GM18507 (cell line): ENCODE measurements around the gene PTPRF.
"Not testable (repeated sequence)": the region's sequence is repeated elsewhere in the genome, so short reads cannot be mapped to it uniquely, and the experiment has no call there.

Experiments
- DNase-seq: peaks from one replicate; pipeline ENCODE4 v3.0.0; 2011; ENCODE audit warnings: low read depth; ENCODE audit not compliant: insufficient read length; ENCODE audit errors: extremely low spot score
- FAIRE-seq: peaks from 2 replicates; lab custom pipeline; 2011; peaks lifted over from hg19 to GRCh38; lab: Jason Lieb, UNC

The PTPRF gene

DNA sequence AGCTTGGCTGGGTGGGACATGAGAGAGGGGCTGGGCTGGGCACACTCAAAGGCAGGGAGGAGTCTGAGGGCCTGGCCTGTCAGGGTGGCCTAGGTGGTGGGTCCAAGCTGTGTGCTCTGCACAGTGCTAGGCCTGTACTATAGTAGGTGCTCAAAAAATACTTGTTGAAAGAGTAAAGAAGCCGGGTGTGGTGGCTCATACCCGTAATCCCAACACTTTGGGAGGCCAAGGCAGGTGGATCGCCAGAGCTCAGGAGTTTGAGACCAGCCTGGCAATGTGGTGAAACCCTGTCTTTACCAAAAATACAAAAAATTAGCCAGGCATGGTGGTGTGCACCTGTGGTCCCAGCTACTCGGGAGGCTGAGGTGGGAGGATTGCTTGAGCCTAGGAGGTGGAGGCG, 18.7 kb downstream of the PTPRF start:
- not testable (repeated sequence) for FAIRE-seq, DNase-seq

DNA sequence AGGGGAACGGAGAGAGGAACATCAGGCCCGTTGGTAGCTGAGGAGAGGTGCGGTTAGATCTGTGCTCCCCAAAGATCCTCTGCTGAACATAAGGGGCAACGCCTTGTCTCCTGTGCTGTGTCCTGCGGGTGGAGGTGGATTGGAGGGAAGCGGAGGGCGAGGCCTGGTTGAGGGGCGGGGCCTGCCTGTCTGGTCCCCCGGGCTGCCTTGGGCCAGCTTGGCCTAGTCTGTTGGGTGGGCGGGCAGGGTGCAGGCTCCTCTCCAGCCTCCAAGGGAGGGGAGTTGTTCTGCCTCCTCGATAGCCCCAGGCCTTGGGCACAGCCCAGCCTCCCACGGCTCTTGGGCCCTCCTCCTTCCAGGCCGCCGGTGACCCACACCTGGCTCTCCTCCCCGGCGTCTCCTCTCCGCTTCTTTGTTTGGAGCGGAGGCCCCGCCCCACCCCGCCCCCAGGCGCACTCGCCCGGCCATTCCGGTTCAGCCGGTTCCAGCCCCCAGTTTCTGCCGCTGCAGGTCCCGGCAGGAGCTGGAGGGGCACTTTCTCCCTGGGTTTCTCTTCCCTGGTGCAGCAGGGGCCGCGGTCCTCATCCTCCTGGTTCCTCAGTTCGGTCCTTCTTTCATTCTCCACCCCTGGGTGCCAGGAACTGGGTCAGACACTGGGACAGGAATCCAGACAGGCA, 19.4 kb downstream of the PTPRF start:
- FAIRE-seq = no peak
- no peak for DNase-seq

DNA sequence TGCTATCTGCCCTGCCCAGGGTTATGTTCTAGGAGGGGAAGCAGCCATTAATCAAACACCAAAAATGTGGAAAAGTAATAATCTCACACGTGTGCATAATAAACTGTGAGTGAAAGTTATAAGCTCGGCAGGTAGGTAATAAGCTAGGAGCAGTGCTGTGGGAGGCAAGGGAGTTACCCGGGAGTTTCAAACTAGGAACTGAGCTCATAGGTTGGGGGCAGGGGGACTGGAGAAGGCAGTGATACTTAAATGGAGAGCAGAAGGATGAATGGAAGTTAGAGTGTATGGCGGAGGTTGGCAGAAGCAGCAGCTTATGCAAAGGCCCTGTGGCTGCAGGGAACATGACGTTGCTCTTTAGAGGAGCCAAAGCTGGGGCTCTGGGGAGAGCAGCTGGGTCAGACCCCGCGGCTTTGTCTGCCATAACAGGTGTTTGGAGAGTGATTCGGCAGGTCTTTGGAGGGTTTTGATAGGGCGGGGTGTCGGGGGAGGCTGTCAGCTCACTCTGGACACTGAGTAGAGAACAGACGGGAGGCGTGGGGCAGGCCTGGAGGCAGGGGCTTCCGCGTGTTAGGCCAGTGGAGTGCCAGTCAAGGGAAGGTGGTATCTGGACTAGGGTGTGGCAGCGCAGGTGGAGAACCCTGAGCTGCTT, 20.0 kb downstream of the PTPRF start:
- DNase-seq = no peak
- FAIRE-seq = no peak

DNA sequence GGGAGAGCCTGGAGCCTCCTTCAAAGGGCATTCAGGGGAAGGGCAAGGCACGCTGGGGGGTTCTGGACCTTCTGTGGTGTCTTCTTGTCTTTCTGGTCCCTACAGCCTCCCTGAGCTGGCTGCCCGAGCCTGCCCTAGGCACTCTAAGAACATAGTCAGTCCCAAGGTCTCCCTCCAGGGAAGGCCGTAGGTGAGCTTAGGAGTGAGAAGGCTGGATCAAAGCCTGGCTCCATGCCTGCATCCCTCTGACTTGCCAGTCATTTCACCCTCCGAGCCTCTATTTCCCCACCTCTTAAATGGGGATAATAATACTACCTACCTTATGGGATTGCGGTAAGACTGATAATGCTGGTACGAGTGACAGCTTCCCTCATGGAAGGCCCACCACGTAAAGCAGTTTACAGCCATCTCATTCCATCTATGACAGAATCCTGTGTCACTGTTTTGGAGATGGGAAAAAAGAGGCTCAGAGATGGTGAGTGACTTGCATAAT, 20.8 kb downstream of the PTPRF start:
- no peak for FAIRE-seq

DNA sequence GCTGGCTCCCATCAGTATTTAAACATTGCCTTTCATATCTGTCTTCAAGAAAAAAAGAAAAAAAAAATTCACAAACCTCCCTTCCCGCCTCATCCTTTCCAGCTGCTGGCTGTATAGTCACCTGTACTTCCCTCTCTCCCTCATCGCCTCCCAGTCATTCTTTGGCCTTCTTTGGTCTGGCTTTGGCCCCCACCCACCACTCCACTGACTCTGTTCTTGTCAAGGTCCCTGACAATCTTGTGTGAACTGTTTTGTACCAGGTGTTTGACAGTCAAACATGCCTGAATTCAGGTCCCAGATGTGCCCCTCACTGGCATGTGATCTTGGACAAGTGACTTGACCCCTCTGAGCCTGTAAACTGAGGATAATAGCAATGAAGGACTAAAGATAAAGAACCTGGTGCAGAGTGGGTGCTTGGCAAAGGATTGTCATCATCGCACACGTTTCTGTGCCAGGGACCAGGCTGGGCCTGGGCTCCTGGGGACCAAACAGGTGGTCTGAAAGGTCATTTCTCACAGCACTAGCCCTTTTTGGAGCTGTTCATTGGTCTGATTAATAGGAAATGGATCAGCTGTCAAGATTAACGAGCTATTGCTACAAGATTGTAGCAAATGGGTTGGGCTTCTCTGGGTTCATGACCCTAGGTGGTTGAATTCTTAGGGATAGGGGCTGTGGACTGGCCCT, 21.5 kb downstream of the PTPRF start:
- DNase-seq (no peak), FAIRE-seq (no peak)

More for the DNA sequence above, 20.8 kb downstream of the PTPRF start:
- DNase-seq = no peak

DNA sequence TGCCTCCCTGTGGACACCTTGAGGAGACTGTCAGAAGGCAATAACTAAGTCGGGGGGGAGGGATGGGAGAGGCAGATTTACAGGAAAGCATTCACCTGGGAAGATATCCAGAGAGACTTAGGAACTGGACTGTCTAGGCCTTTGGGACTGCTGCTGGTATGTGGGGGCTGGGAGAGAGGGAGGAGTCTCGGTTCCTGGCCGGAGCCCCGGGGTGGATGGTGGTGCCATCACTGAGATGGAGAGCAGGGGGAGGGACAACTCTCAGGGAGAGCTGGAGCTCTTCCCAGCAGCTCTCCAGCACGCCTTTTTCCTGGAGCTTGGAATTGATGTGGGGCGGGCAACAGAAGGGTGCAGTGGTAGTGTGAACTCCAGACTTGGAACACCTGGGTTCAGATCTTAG, 22.1 kb downstream of the PTPRF start:
- DNase-seq (no peak), FAIRE-seq (no peak)

DNA sequence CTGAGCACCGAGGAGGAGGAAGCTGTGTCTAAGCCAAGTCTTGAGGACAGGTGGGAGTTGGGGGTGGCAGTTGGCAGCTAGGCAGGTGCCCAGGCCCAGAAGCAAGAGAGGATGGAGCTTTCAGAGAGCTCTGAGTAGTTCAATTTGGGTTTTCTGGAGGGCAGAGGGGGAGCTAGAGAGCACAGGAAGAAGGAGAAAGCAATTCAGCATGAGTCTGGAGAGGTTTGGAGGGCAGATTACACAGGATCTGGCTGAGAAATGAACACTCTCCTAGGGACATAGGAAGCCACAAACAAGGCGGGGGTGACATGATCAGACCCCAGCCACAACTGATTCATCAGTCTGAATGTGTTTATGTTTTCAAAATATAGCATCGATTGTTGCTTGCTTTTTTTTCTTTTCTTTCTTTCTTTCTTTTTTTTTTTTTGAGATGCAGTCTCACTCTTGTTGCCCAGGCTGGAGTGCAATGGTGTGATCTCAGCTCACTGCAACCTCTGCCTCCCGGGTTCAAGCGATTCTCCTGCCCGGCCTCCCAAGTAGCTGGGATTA, 23.8 kb downstream of the PTPRF start:
- DNase-seq = no peak
- peak; percentile 69 for FAIRE-seq

DNA sequence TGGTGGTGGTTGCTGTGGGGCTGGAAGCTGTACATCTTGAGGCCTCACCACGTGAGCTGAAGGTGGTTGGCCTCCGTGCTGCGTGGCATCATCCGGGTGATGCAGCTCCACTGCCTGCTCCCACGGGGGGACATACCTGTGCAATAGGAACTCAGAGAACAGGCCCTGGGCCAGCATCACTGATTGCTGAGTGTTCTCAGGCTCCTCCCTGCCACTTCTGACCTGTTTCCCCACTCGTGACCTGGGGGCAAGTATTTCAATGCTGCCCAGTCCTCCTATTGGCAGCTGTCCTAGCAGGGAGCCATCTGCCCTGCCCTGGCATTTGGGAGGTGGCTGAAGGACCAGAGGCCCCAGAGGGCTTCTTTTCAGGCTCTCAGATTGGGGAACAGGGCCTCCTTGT, 26.1 kb downstream of the PTPRF start:
- DNase-seq (no peak), FAIRE-seq (no peak)

DNA sequence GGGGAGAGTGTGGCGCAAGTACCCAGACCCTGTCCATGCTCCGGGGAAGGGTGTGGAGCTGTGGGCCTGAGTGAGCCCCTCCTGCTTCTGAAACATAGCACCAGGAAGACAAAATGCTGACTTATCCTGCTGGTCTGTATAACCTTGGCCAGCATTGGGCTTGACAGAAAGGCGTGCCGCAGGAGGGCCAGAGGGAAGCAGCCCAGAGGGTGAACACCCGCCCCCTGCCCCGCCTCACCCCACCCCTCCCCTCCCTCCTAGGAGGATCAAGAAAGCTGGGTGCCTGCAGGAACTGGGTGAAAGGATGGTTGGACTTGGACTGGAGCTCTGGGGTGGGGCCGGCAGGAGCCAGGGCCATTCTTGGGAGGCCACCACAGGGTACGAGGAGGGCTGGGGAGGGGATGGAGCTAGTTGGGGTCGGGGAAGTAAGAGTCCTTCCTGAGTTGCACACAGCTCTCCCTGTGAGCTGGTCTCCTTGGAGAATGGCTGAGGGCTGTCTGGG, 27.1 kb downstream of the PTPRF start:
- FAIRE-seq (no peak), DNase-seq (no peak)

DNA sequence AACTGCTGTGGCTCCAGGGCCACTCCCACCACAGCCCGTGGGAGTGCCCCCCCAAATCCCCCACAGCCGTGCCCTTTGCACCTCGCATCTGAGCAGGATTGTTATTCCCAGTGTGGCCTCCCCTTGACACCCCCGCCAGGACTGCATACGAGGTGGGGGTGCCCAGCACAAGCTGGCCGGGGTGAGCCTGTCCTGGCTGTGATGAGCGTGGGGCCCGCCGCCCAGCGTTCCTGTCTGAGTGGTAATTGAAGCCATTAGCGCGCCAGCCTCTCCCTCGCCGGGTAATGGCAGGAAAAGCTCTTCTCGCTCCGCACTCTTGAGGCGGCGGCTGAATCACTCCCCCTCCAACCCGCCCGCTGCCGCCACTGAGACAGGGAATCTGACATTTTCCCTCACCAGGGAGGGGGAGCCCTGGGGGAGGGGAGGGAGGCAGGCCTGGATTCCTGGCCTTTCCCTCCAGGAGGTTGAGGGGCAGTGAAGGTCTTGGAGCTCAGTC, 27.7 kb downstream of the PTPRF start:
- FAIRE-seq (no peak), DNase-seq (no peak)

DNA sequence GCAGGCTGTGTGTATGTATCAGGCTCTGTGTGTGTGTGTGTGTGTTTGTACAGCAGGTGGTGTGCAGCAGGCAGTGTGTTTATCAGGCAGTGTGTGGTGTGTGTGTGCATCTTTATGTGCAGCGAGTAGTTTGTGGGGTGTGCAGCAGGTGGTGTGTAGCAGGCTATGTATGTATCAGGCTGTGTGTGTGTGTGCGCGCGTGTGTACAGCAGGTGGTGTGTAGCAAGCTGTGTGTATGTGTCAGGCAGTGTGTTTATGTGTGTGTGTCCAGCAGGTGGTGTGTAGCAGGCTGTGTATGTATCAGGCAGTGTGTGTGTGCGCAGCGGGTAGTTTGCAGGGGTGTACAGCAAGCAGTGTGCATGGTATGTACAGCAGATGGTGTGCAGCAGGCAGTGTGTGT, 29.0 kb downstream of the PTPRF start:
- DNase-seq (no peak), FAIRE-seq (no peak)

DNA sequence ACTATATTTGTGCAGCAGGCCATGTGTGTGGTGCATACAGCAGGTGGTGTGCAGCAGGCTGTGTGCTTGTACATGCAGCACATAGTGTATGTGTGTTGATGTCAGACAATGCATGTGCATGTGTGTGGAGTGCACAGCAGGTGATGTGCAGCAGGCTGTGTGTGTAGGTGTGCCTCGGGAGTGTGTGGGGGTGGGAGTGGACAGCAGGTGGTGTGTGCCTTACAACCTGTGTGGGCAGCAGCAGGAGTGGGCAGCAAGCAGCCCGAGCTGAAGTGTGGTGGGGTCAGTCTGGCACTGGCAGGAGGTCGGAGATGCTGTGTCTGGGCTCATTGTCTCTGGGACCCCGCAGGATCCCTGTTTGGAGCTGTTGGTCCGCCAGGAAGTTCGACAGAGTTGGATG, 29.6 kb downstream of the PTPRF start:
- DNase-seq (no peak), FAIRE-seq (no peak)

DNA sequence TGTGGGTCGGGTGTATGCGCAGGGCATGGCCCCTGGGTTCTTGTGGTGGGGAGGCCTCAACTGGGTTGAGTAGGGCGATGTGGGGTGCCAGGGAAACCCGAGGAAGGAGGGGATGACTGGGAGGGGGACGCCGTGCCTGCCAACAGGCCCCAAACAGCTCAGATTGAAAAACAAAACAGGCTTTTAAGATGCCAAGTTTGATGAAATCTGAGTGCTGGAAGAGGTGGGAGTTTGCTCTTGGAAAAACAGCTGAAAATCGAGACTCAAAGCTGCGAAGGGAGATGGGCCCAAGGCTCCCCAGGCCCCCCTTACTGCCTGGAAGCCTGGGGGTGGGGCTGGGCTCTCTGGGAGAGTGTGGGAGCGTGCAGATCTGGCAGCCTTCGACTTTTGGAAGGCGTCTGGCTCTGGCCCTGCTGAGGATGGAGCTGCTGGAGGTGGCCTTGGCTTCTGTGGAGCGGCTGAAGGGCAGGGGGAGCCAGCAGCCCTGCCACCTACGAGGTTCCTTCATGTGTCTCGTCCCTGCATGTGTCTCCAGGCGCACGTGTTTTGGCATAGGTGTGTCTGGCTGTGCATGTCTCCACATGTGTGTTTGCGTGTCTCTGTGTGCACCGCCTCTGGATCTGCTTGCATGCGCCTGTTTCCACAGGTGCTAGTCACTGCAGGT, 33.3 kb downstream of the PTPRF start:
- no peak for DNase-seq
- FAIRE-seq = no peak

DNA sequence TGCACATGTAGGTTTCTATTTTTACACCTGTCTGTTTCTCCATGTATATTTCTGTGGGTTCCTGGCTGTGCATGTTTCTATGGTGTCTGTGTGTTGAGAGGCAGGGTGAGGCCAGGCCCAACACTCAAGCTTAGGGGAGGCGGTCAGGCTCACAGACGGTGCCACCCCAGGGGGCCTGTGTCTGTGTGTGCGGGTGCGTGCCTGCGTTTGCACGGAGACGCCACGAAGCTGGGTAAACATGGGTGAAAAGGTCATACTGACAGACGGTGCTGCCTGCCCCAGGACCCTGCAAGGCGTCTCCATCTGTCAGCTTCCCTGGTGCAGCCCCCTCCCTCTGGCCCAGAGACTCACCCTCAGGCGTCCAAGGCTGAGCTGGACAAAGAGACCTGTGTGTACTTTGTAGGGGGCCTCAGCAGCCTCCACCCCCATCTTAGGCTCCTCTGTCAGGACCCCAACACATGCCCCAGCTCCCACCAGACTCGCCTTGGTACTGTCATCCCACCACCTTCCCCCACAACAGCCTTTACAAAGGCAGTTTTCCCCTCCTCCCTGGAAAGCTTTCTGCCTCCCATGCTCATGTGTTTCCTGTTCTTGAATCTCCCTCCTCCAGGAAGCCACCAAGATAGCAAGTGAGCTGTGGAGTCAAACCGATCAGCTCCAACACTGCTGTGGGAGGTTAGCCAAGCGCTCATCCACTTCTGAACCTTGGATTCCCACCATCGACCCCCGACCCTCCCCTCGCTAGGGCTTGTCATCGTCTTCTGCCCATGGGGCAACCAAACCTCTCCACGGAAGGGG, 34.1 kb downstream of the PTPRF start:
- no peak for DNase-seq
- no peak for FAIRE-seq

DNA sequence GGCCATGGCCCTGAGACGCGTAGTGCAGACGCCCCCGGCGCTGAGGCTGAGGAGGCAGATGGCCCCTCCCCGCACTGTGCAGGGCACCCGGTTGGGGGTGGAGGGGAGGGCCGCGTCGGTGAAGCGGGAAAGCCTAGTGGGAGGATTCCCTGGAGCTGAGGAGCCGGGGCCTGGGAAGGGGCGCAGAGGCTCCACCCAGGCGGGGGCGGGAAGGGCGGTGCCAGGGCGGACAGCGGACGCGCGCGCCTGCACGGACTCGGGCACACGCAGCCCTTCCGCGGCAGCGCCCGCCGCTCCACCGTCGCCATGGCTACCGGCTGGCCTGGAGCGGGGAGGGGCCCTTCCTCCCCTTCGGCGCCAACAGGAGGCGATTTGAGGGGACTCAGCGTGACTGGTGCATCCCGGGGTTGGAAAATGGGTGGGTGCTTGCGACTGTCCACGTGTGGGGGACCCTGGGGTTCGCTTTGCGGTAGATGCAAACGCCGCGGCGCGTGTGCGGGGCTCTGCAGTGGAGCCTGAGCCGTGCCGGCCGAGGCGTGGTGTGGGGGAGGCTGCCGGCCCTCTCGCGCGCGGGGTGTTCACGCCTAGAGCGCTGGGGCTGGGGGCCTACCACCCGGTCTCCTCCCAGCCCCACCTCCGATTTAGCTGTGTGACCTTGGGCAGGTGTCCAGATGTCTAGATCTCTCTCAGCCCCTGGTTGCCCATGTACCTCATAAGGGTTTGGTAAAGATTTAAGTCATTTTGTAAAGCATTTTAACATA, 35.1 kb downstream of the PTPRF start:
- FAIRE-seq = no peak

DNA sequence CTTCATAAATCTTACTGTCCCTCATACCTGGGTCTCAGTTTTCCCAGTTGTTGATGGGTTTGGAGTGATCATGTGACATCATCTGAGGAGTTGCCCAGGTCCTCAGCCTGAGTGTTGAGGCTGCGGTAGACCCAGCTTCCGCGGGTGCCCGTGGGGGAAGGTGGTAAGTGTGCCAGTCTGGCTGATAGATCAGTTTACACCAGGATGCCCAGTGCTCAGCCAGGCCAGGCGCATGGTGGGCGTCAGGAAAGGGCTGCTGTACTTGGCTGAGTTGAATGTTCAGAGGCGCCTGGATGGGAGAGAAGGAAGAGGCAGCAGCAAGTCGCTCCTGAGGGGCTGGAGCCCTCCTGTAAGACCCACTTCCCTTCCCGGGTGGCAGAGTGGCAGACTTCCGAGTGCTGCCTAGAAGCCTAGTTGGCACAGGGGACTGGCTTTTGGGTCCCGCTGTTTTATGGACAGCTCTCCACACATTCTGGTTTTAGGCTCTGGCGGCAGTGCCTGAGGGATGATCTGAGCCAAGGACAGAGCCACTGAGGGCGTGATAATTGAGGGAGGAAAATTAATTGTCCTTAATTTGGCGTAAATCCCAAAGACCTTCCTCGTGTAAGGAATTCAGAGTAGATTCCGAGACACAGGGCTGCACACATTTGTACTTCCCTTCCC, 35.8 kb downstream of the PTPRF start:
- no peak for FAIRE-seq
- DNase-seq = no peak

More for the DNA sequence above, 35.1 kb downstream of the PTPRF start:
- peak; percentile 29 for DNase-seq

DNA sequence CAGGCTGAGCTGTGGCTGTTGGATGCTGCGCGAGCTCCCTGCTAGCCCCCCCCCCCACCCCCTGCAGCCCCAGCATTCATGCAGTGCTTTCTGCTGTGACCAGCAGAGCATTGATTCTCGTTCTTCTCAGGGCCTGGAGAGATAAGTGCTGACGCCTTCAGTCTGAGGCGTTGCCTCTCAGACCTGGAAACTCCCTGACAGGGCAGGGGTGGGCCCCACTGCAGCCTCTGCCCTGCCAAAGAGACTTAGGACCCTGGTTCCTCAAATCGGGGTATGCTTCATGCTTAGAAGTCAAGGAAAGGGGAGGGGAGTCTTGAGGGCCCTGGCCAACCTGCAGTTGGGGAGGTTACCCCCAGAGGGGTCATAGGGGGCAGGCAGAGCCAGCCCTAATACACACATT, 38.5 kb downstream of the PTPRF start:
- FAIRE-seq = no peak

DNA sequence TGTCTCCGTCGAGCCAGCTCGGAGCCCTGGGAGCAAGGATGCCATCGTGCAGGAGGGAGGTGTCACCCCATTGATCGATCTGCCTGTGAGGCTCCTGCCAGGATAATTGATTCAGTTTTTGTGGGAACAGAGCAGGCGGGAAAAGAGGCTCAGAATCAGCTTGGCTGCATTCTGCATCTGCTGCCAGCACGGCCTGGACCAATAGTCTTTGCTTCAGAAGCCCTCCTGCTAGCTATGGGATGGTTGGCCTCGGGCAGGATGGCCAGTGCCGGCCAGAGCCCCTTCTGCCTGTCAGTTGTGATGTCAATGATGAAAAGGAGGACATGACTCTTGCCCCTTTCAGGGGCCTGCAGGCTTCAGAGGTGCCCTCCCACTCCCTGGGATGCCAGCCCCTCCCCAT, 39.6 kb downstream of the PTPRF start:
- no peak for FAIRE-seq
- no peak for DNase-seq

More for the DNA sequence above, 38.5 kb downstream of the PTPRF start:
- no peak for DNase-seq
